Neuronal stem cell (in vitro differentiated cells): Measurements from ENCODE around the gene REV1.

Experiments used
- DNase-seq: peaks from one replicate; pipeline ENCODE4 v3.0.0-alpha.2; 2013; ENCODE audit warnings: low spot score
- H2AFZ ChIP-seq: one replicate; pipeline ENCODE4 v1.6.1; 2013; ENCODE audit warnings: mild to moderate bottlenecking, low read length, inconsistent platforms
- H2AK5ac ChIP-seq: 2 replicates; pipeline ENCODE4 v1.6.1; 2013; ENCODE audit warnings: low read depth, mild to moderate bottlenecking, inconsistent platforms, low read length, moderate library complexity, mixed read lengths
- H2BK120ac ChIP-seq: 2 replicates; pipeline ENCODE4 v1.6.1; 2013; ENCODE audit warnings: low read depth, mild to moderate bottlenecking, inconsistent platforms, low read length, moderate library complexity, mixed read lengths
- H2BK12ac ChIP-seq: one replicate; pipeline ENCODE4 v1.6.1; 2013; ENCODE audit warnings: low read length, inconsistent platforms
- H2BK15ac ChIP-seq: 2 replicates; pipeline ENCODE4 v1.6.1; 2013; ENCODE audit warnings: mild to moderate bottlenecking, low read length, inconsistent platforms, mixed read lengths
- H2BK5ac ChIP-seq: one replicate; pipeline ENCODE4 v1.6.1; 2013; ENCODE audit warnings: inconsistent platforms, mild to moderate bottlenecking, low read length, moderate library complexity
- H3K14ac ChIP-seq: one replicate; pipeline ENCODE4 v1.6.1; 2013; ENCODE audit warnings: low read length, inconsistent platforms
- H3K18ac ChIP-seq: 2 replicates; pipeline ENCODE4 v1.6.1; 2013; ENCODE audit warnings: low read length, inconsistent platforms
- H3K23ac ChIP-seq: 2 replicates; pipeline ENCODE4 v1.6.1; 2013; ENCODE audit warnings: low read depth, mild to moderate bottlenecking, mixed read lengths, low read length, inconsistent platforms; ENCODE audit not compliant: poor library complexity
- H3K27ac ChIP-seq: replicated peaks from 3 replicates; pipeline ENCODE4 v1.5.1; 2013; ENCODE audit warnings: low read length, inconsistent platforms
- H3K27me3 ChIP-seq, 3 experiments: 2 replicates each; pipeline ENCODE4 v1.6.1; 2013; ENCODE audit warnings: low read length in 3 of 3, mild to moderate bottlenecking in 2 of 3, inconsistent platforms in 1 of 3, low read depth in 1 of 3, mixed read lengths in 1 of 3, moderate library complexity in 1 of 3; ENCODE audit not compliant: control insufficient read depth in 3 of 3, insufficient read depth in 3 of 3
- H3K36me3 ChIP-seq, 2 donors: replicated peaks in 1 of 2; 2 replicates each; pipeline ENCODE4 v1.6.1; 2013; ENCODE audit warnings: low read length in 2 of 2; ENCODE audit not compliant: control insufficient read depth in 2 of 2, insufficient read depth in 2 of 2
- H3K4ac ChIP-seq: 2 replicates; pipeline ENCODE4 v1.6.1; 2013; ENCODE audit warnings: inconsistent platforms, mild to moderate bottlenecking, low read length, moderate library complexity
- H3K4me1 ChIP-seq, 2 donors: 1 replicate in 1 of 2; 2 replicates in 1 of 2; pipeline ENCODE4 v1.6.1; 2013; ENCODE audit warnings: low read length in 2 of 2, low read depth in 1 of 2; ENCODE audit not compliant: control insufficient read depth in 2 of 2, insufficient read depth in 1 of 2
- H3K4me2 ChIP-seq: one replicate; pipeline ENCODE4 v1.6.1; 2013; ENCODE audit warnings: mild to moderate bottlenecking, low read length, inconsistent platforms; ENCODE audit not compliant: insufficient read depth, poor library complexity, severe bottlenecking
- H3K4me3 ChIP-seq, 2 donors: 2 replicates each; pipeline ENCODE4 v1.5.1; 2013; ENCODE audit warnings: low read length in 2 of 2, mild to moderate bottlenecking in 2 of 2, inconsistent platforms in 1 of 2, moderate library complexity in 1 of 2
- H3K79me1 ChIP-seq: one replicate; pipeline ENCODE4 v1.6.1; 2013; ENCODE audit warnings: low read depth, mild to moderate bottlenecking, inconsistent platforms, low read length, moderate library complexity
- H3K9ac ChIP-seq: one replicate; pipeline ENCODE4 v1.6.1; 2013; ENCODE audit warnings: mild to moderate bottlenecking, low read depth, low read length, inconsistent platforms; ENCODE audit not compliant: poor library complexity
- H3K9me3 ChIP-seq, 2 donors: replicated peaks in 1 of 2; 2 replicates each; pipeline versions ENCODE3 to v1.6.1; 2013; ENCODE audit warnings: low read length in 2 of 2, mild to moderate bottlenecking in 2 of 2, inconsistent platforms in 1 of 2, low read depth in 1 of 2, mixed read lengths in 1 of 2, moderate library complexity in 1 of 2; ENCODE audit not compliant: control insufficient read depth in 2 of 2, insufficient read depth in 1 of 2
- H4K8ac ChIP-seq: one replicate; pipeline ENCODE4 v1.6.1; 2013; ENCODE audit warnings: low read depth, mild to moderate bottlenecking, inconsistent platforms, low read length, moderate library complexity
- H4K91ac ChIP-seq: one replicate; pipeline ENCODE4 v1.6.1; 2013; ENCODE audit warnings: low read length, low read depth, mild to moderate bottlenecking, inconsistent platforms; ENCODE audit not compliant: poor library complexity
- WGBS, 2 donors: extraction: QIAGEN DNeasy Blood & Tissue Kit; methylation state at CpG; one replicate each; pipeline ENCODE4 v1.1.7; 2013; ENCODE audit warnings: missing lambda C conversion rate in 2 of 2, mixed read lengths in 1 of 2; ENCODE audit not compliant: insufficient read length in 2 of 2, insufficient replicate concordance in 1 of 2; ENCODE audit errors: extremely low coverage in 2 of 2; 5-methylcytosine and 5-hydroxymethylcytosine counted together

The REV1 gene

GRCh38 chr2:99520813-99521212 is 31.0 kb upstream of the REV1 start:
- WGBS, 2 donors, result no CpG with 5 or more reads among the region's 3 CpGs
- Histone ChIP-seq H4K8ac (no peak overlapping the region), H2AK5ac (no peak overlapping the region), H3K9ac (no peak overlapping the region), H3K14ac (no peak overlapping the region), H3K4ac (no peak overlapping the region), H2BK15ac (no peak overlapping the region), H2BK5ac (no peak overlapping the region), H3K9me3 (peaks cover 2 to 7% of the 10 kb centered on the region in 2 donors), H3K27me3 (peaks cover 0 to 31% (median 7%) of the 10 kb centered on the region in 3 experiments), H2AFZ (no peak overlapping the region), H3K4me1 (peaks cover 0 to 4% of the 10 kb centered on the region in 2 donors), H3K18ac (no peak overlapping the region), H3K4me2 (no peak overlapping the region), H2BK120ac (no peak overlapping the region), H3K4me3 (no peak overlapping the region), H3K79me1 (peaks cover 1% of the 10 kb centered on the region), H3K23ac (no peak overlapping the region), H4K91ac (no peak overlapping the region), H2BK12ac (no peak overlapping the region), H3K36me3 (no peaks in the 10 kb centered on the region), H3K27ac (no peak overlapping the region)
- no peak for DNase-seq

- peaks cover 0 to 27% (median 7%) of the 10 kb centered on the region in 3 experiments for H3K27me3 ChIP-seq
- no peaks in the 10 kb centered on the region for H3K36me3 ChIP-seq
- H3K9me3 ChIP-seq, result peaks cover 2 to 7% of the 10 kb centered on the region in 2 donors
- WGBS, 2 donors, result no CpG with 5 or more reads among the region's 4 CpGs
- no peak overlapping the region for H3K9ac ChIP-seq
- no peak overlapping the region for H2AK5ac ChIP-seq
- no peak overlapping the region for H4K91ac ChIP-seq
- H3K4ac ChIP-seq, result no peak overlapping the region
- no peak overlapping the region for H4K8ac ChIP-seq
- H2BK15ac ChIP-seq, result no peak overlapping the region
- H2BK5ac ChIP-seq, result no peak overlapping the region
- no peak overlapping the region for H3K4me3 ChIP-seq
- no peak for DNase-seq
- H3K79me1 ChIP-seq, result peaks cover 1% of the 10 kb centered on the region
- H3K18ac ChIP-seq, result no peak overlapping the region
- peaks cover 0 to 4% of the 10 kb centered on the region in 2 donors for H3K4me1 ChIP-seq
- H3K14ac ChIP-seq, result no peak overlapping the region
- no peak overlapping the region for H2AFZ ChIP-seq
- H3K27ac ChIP-seq, result no peak overlapping the region
- no peak overlapping the region for H3K23ac ChIP-seq
- H3K4me2 ChIP-seq, result no peak overlapping the region
- H2BK120ac ChIP-seq, result no peak overlapping the region
- H2BK12ac ChIP-seq, result no peak overlapping the region
These were observed 30.4 kb upstream of the REV1 start for GRCh38 chr2:99520195-99520594.

- H3K4me1 ChIP-seq, result no peaks in the 10 kb centered on the region
- no peak overlapping the region for H4K91ac ChIP-seq
- H3K4me2 ChIP-seq, result no peak overlapping the region
- H3K9ac ChIP-seq, result no peak overlapping the region
- no peak for DNase-seq
- no peak overlapping the region for H3K4me3 ChIP-seq
- H3K27me3 ChIP-seq, result peaks cover 0 to 15% (median 14%) of the 10 kb centered on the region in 3 experiments
- no peak overlapping the region for H3K4ac ChIP-seq
- no peak overlapping the region for H3K27ac ChIP-seq
- H2BK120ac ChIP-seq, result no peak overlapping the region
- no peak overlapping the region for H2BK15ac ChIP-seq
- H3K23ac ChIP-seq, result no peak overlapping the region
- no peak overlapping the region for H4K8ac ChIP-seq
- no peak overlapping the region for H2BK12ac ChIP-seq
- no CpG with 5 or more reads among the region's 4 CpGs for WGBS, 2 donors
- H3K14ac ChIP-seq, result no peak overlapping the region
- no peak overlapping the region for H2BK5ac ChIP-seq
- H2AK5ac ChIP-seq, result no peak overlapping the region
- no peak overlapping the region for H3K18ac ChIP-seq
- H3K79me1 ChIP-seq, result peaks cover 1% of the 10 kb centered on the region
- H2AFZ ChIP-seq, result no peak overlapping the region
- H3K36me3 ChIP-seq, result no peaks in the 10 kb centered on the region
- H3K9me3 ChIP-seq, result no peaks in the 10 kb centered on the region
These were observed 24.5 kb upstream of the REV1 start for GRCh38 chr2:99514357-99514756.

- WGBS, 2 donors, result no CpG with 5 or more reads among the region's 1 CpG
- Histone ChIP-seq H4K91ac (no peak overlapping the region), H2BK15ac (no peak overlapping the region), H3K79me1 (no peaks in the 10 kb centered on the region), H2BK5ac (no peak overlapping the region), H2BK12ac (no peak overlapping the region), H3K23ac (no peak overlapping the region), H3K27me3 (peaks cover 0 to 8% (median 2%) of the 10 kb centered on the region in 3 experiments), H3K4me2 (no peak overlapping the region), H3K4me3 (no peak overlapping the region), H4K8ac (no peak overlapping the region), H2BK120ac (no peak overlapping the region), H3K36me3 (no peaks in the 10 kb centered on the region), H3K14ac (no peak overlapping the region), H3K18ac (no peak overlapping the region), H3K4ac (no peak overlapping the region), H3K4me1 (no peaks in the 10 kb centered on the region), H3K27ac (no peak overlapping the region), H2AK5ac (no peak overlapping the region), H2AFZ (no peak overlapping the region), H3K9ac (no peak overlapping the region), H3K9me3 (no peaks in the 10 kb centered on the region)
- DNase-seq, result no peak
These were observed 22.4 kb upstream of the REV1 start for GRCh38 chr2:99512181-99512591.
